ENCODE results near the gene WDR37. TPM values are rescaled to one million over a fixed set of nuclear protein-coding genes. Genes with fewer than 3 reads are reported as not detected.

WDR37 gene
- total RNA-seq, 1 experiment from 2014 or later, result 9.6 TPM

GRCh38 chr10:1044964-1045363 is 11.2 kb upstream of the WDR37 start:
- BruUV-seq (replicated peaks), result TSS peak; percentile 46
- no peak overlapping the region for H3K4me3 ChIP-seq (ENCODE audit: low read depth in 2 of 2, low read length in 2 of 2)
- ChIA-PET POLR2A (interaction anchor here (0.6 kb wide), 1 partner anchor 36 kb away, joined by 3 read pairs; no protein-coding TSS in a partner anchor), CTCF (no interaction called here)
- TF ChIP-seq SIN3A (IDR thresholded peaks at IDR 0.05; ENCODE audit: borderline replicate concordance, insufficient read depth, low read depth, low read length), result no peak
- no peak for TF ChIP-seq POLR2AphosphoS5 (IDR thresholded peaks at IDR 0.05; ENCODE audit: low read depth, low read length)
- TF ChIP-seq REST (IDR thresholded peaks at IDR 0.05; ENCODE audit: insufficient read depth in 1 of 2, low read depth in 2 of 2, low read length in 1 of 2), result no peak
- TF ChIP-seq TCF7L2 (IDR thresholded peaks at IDR 0.05; ENCODE audit: low read depth, low read length), result no peak
- no peak for TF ChIP-seq CTCF (IDR thresholded peaks at IDR 0.05)
- H3K27ac ChIP-seq (ENCODE audit: low read length), result peak overlapping the region; percentile 17; the same call in 1 of the 2 replicates
- ATAC-seq (no peak), DNase-seq (ENCODE audit: low read depth, low spot score) (no peak)
- in situ Hi-C loops (cut with HindIII; ENCODE audit: low pct_unique_long_range_greater_than_20kb, low sequenced_read_pairs), result no loop called here
- H3K27me3 ChIP-seq (ENCODE audit: control insufficient read depth, insufficient read depth, low read length), result no peaks in the 10 kb centered on the region
- H3K4me1 ChIP-seq (ENCODE audit: control insufficient read depth, insufficient read depth, low read length), result peaks cover 13% of the 10 kb centered on the region
- no peaks in the 10 kb centered on the region for H3K9me3 ChIP-seq (ENCODE audit: control insufficient read depth, insufficient read depth, low read depth, low read length)
- intact Hi-C loops (cut with micrococcal nuclease; ENCODE audit: unreplicated experiment), result no loop called here
- H3K36me3 ChIP-seq (ENCODE audit: control insufficient read depth, insufficient read depth, low read length), result peaks cover 29% of the 10 kb centered on the region

GRCh38 chr10:1045415-1045814 is 10.8 kb upstream of the WDR37 start:
- no peak overlapping the region for H3K4me3 ChIP-seq (ENCODE audit: low read depth in 2 of 2, low read length in 2 of 2)
- H3K27ac ChIP-seq (ENCODE audit: low read length), result no peak overlapping the region
- in situ Hi-C loops (cut with HindIII; ENCODE audit: low pct_unique_long_range_greater_than_20kb, low sequenced_read_pairs), result no loop called here
- no TSS peak for BruUV-seq (replicated peaks)
- H3K27me3 ChIP-seq (ENCODE audit: control insufficient read depth, insufficient read depth, low read length), result no peaks in the 10 kb centered on the region
- POLR2A ChIA-PET, result interaction anchor here (0.6 kb wide), 2 partner anchors 36 to 63 kb away, joined by 3 to 14 read pairs; no protein-coding TSS in a partner anchor
- intact Hi-C loops (cut with micrococcal nuclease; ENCODE audit: unreplicated experiment), result no loop called here
- CTCF ChIA-PET, result no interaction called here
- no peaks in the 10 kb centered on the region for H3K9me3 ChIP-seq (ENCODE audit: control insufficient read depth, insufficient read depth, low read depth, low read length)
- no peak for ATAC-seq
- no peak for DNase-seq (ENCODE audit: low read depth, low spot score)
- TF ChIP-seq POLR2AphosphoS5 (IDR thresholded peaks at IDR 0.05; ENCODE audit: low read depth, low read length) (no peak), TCF7L2 (IDR thresholded peaks at IDR 0.05; ENCODE audit: low read depth, low read length) (no peak), CTCF (IDR thresholded peaks at IDR 0.05) (no peak), REST (IDR thresholded peaks at IDR 0.05; ENCODE audit: insufficient read depth in 1 of 2, low read depth in 2 of 2, low read length in 1 of 2) (no peak), SIN3A (IDR thresholded peaks at IDR 0.05; ENCODE audit: borderline replicate concordance, insufficient read depth, low read depth, low read length) (no peak)
- H3K4me1 ChIP-seq (ENCODE audit: control insufficient read depth, insufficient read depth, low read length), result peaks cover 14% of the 10 kb centered on the region
- peaks cover 27% of the 10 kb centered on the region for H3K36me3 ChIP-seq (ENCODE audit: control insufficient read depth, insufficient read depth, low read length)
